Stimulated activated CD8-positive, alpha-beta memory T cell treated with anti-CD3 and anti-CD28 coated beads, Interleukin-15, amount 100 ng/mL, for 24 hours (primary cell): ENCODE results near the gene SLC1A7.

ENCODE experiments used
- DNase-seq: peaks from one replicate; pipeline ENCODE4 v3.0.0-alpha.2; 2020; ENCODE audit warnings: low read depth

Gene SLC1A7

GRCh38 chr1:53133261-53134041 is 9.0 kb downstream of the SLC1A7 start:
- no peak for DNase-seq

- no peak for DNase-seq
These were observed 10.3 kb downstream of the SLC1A7 start for GRCh38 chr1:53132176-53132575.

- no peak for DNase-seq
These were observed 10.9 kb downstream of the SLC1A7 start for GRCh38 chr1:53131590-53131938.

GRCh38 chr1:53130878-53131589 is 11.4 kb downstream of the SLC1A7 start:
- DNase-seq, result no peak

- DNase-seq, result no peak
These were observed 11.9 kb downstream of the SLC1A7 start for GRCh38 chr1:53130598-53130877.

GRCh38 chr1:53129891-53130597 is 12.4 kb downstream of the SLC1A7 start:
- DNase-seq, result no peak

GRCh38 chr1:53128401-53128800 is 14.0 kb downstream of the SLC1A7 start:
- DNase-seq, result no peak

GRCh38 chr1:53127546-53127945 is 14.9 kb downstream of the SLC1A7 start:
- DNase-seq, result no peak

GRCh38 chr1:53126495-53126894 is 15.9 kb downstream of the SLC1A7 start:
- DNase-seq, result no peak

GRCh38 chr1:53125623-53126360 is 16.6 kb downstream of the SLC1A7 start:
- DNase-seq, result no peak

- no peak for DNase-seq
These were observed 17.3 kb downstream of the SLC1A7 start for GRCh38 chr1:53125122-53125521.

GRCh38 chr1:53123453-53124140 is 18.8 kb downstream of the SLC1A7 start:
- DNase-seq, result no peak

GRCh38 chr1:53122961-53123413 is 19.5 kb downstream of the SLC1A7 start:
- DNase-seq, result no peak

GRCh38 chr1:53122201-53122885 is 20.1 kb downstream of the SLC1A7 start:
- no peak for DNase-seq

GRCh38 chr1:53121319-53122172 is 20.9 kb downstream of the SLC1A7 start:
- DNase-seq, result no peak

GRCh38 chr1:53120659-53121058 is 21.8 kb downstream of the SLC1A7 start:
- DNase-seq, result no peak

- DNase-seq, result no peak
These were observed 24.6 kb downstream of the SLC1A7 start for GRCh38 chr1:53117836-53118235.

GRCh38 chr1:53116933-53117600 is 25.4 kb downstream of the SLC1A7 start:
- DNase-seq, result no peak

GRCh38 chr1:53116307-53116810 is 26.1 kb downstream of the SLC1A7 start:
- no peak for DNase-seq
